Gastroesophageal sphincter (tissue), 3 donors: ENCODE results near the gene LHFPL5.

Experiments
- EP300 ChIP-seq: sonication (generic); formaldehyde crosslinking; IDR thresholded peaks from one replicate; pipeline ENCODE4 v1.6.1; 2017; ENCODE audit warnings: antibody characterized with exemption, mild to moderate bottlenecking
- POLR2A ChIP-seq, 2 donors: fragments of 450-650 bp; IDR thresholded peaks; one replicate each; pipeline ENCODE4 v1.6.1; 2017; ENCODE audit warnings: antibody characterized with exemption in 2 of 2, mild to moderate bottlenecking in 2 of 2, moderate library complexity in 1 of 2
- TF ChIP-seq, protein P1 (sequence below), 4 experiments: fragments of 200-600 bp in 2 of 4; fragments of 450-650 bp in 2 of 4; sonication (generic) in 1 of 4; IDR thresholded peaks; one replicate each; pipeline ENCODE4 v1.5.1; 2017 to 2019; ENCODE audit warnings: antibody characterized with exemption in 4 of 4, mild to moderate bottlenecking in 2 of 4, moderate library complexity in 2 of 4

DNA sequence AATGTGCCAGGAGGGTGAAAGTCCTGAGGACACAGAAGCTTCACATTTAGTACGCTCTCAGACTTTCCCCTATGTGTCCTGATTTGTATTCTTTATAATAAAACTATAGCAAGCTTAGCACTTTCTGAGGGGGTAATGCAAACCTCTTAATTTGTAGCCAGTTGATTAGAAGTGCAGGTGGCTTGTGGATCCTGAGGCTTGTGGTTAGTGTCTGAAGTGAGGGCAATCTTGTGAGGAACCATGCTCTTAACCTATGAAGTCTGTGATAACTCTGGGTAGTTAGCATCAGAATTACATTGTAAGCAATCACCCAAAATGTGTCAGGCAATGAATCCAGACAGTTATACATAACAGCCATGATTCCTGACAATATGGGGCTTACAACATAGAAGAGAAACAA, 51.1 kb downstream of the LHFPL5 start:
- TF ChIP-seq, protein P1, sequence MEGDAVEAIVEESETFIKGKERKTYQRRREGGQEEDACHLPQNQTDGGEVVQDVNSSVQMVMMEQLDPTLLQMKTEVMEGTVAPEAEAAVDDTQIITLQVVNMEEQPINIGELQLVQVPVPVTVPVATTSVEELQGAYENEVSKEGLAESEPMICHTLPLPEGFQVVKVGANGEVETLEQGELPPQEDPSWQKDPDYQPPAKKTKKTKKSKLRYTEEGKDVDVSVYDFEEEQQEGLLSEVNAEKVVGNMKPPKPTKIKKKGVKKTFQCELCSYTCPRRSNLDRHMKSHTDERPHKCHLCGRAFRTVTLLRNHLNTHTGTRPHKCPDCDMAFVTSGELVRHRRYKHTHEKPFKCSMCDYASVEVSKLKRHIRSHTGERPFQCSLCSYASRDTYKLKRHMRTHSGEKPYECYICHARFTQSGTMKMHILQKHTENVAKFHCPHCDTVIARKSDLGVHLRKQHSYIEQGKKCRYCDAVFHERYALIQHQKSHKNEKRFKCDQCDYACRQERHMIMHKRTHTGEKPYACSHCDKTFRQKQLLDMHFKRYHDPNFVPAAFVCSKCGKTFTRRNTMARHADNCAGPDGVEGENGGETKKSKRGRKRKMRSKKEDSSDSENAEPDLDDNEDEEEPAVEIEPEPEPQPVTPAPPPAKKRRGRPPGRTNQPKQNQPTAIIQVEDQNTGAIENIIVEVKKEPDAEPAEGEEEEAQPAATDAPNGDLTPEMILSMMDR (IDR thresholded peaks at IDR 0.05): no peak
- TF ChIP-seq POLR2A (IDR thresholded peaks at IDR 0.05) (no peak), EP300 (no peak)
